D721Med (cell line): Measurements from ENCODE around the gene ZNF280D.

Experiments
- DNase-seq: peaks from one replicate; pipeline ENCODE4 v3.0.0; 2011; ENCODE audit warnings: low spot score; ENCODE audit not compliant: insufficient read length
- FAIRE-seq: peaks from 2 replicates; lab custom pipeline; 2011; peaks lifted over from hg19 to GRCh38; lab: Jason Lieb, UNC
- CTCF ChIP-seq: IDR thresholded peaks from 2 replicates; pipeline ENCODE4 v1.5.1; 2012; ENCODE audit warnings: mild to moderate bottlenecking, control low read depth; ENCODE audit not compliant: insufficient read depth; ENCODE audit errors: missing control alignments

The ZNF280D gene

DNA sequence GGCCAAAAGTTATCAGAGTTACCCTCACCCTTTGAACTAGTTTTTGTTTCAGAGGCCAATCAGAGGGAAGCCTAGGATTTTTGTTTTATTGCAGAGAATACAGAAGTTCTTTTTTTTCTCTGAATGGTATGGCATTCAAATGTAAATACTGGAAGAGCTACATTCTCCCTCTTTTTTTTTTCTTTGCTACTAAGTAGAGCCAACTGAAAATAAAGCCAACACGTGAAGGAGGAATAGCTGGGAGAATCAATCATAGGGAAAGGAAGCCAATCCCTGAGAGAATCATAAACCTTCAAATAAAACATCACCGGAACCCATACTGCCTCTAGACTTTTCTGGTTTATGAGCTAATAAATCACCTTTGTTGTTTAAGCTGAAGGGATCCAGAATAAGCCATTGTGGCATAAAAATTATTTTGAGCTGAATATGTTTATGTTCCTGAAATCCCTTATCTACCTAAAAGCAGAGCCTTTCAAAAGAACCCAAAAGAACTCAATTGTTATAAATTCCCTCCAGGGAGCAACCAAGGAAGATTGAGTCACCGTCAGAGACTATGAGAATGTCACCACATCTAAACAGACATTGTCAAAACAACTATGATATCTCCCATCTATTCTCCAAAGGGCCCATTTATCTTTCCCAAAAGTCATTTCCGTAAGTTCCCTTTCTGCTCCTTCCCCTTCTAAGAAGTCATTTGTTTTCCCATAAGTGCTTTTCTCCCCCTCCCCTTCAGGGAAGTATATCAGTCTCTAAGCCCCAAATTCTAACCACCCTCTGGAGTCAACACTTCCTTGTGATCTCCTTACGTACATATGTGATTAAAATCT, 3.8 kb upstream of the ZNF280D start:
- TF ChIP-seq CTCF, result no peak
- DNase-seq (no peak), FAIRE-seq (no peak)

DNA sequence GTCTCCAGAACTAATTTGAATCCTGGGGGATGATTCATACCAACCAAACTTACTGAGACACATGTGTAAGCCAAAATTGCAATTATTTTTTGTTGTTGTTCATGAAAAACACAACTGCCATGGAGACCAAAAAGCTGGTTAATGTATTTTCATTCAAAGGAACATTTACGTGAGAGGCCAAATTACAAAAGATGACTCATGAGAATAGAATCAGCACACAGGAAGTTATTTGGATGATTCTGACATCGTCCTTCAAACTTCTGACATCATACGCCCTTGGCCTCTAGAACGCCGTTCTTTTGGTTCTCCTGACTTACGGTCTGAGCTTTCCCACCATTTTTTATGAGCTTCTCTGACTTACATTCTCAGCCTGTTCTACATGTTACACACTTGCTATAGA, 3.0 kb upstream of the ZNF280D start:
- no peak for TF ChIP-seq CTCF
- DNase-seq (no peak), FAIRE-seq (no peak)

GRCh38 chr15:56735589-56735988, 2.3 kb upstream of the ZNF280D start:
- no peak for TF ChIP-seq CTCF
- FAIRE-seq, result no peak

GRCh38 chr15:56734013-56734635, 815 bp upstream of the ZNF280D start:
- FAIRE-seq (no peak), DNase-seq (no peak)
- TF ChIP-seq CTCF, result no peak

More at GRCh38 chr15:56735589-56735988, 2.3 kb upstream of the ZNF280D start:
- no peak for DNase-seq

DNA sequence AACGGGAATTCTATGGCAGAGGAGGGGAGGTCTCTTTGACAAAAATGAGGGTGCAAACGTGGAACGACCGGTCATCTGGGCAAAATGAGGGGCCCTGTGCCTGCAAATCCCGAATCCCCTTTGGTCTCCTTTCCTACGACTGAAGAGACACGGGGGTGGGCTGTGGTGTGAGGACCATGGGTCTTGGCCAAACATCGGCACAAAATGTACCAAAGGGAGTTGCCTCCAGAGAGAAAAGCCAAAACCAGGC, 498 bp downstream of the ZNF280D start:
- FAIRE-seq (no peak), DNase-seq (no peak)
- TF ChIP-seq CTCF, result no peak

DNA sequence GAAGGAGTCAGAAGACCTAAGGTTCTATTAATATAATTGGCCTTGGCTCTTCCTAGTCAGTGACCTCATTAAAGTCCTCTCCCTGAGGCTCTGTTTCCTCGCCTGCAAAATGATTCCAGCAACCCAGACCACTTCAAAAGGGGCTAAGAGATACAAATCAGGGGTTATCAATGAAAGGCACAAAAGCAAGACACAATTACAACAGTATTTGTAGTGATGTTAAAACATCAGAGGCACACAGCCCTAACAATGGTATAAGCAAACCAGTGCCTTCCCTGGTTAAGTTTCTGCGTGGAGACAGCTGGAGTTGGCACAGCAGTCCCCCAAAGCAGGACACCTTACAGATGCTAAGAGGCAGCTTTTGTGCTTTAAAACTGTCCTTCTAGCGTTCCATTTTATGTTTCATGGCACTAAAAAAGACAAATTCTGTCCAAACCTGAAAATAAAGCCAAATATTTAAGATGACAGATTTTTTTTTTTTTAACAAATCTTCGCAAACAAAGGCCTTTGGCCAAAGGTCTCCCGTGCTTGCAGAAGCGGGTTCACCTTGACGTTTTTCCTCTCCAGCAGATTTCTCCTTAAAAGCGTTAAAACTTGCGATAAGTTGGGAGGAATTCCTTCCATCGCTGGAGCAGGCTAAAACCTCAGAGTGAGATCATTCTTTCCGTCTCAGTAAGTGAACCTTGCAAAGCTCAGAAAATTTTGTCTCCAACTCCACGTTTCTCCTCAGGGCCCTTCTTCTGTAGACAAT, 999 bp downstream of the ZNF280D start:
- no peak for TF ChIP-seq CTCF
- FAIRE-seq, result no peak
- no peak for DNase-seq
